Suprapubic skin (tissue), 4 donors: Measurements from ENCODE around the gene TEAD1.
A peak's percentile ranks its signal among the peaks of the same experiment; 100 is the strongest.

Experiments
- CTCF ChIP-seq, 2 donors: fragments of 200-600 bp in 1 of 2; fragments of 450-650 bp in 1 of 2; sonication (generic) in 1 of 2; IDR thresholded peaks; one replicate each; pipeline ENCODE4 v1.5.1; 2016 to 2019; ENCODE audit warnings: antibody characterized with exemption in 2 of 2, mild to moderate bottlenecking in 1 of 2, moderate library complexity in 1 of 2
- POLR2A ChIP-seq, 2 donors: fragments of 450-650 bp; IDR thresholded peaks; one replicate each; pipeline ENCODE4 v1.6.1; 2017; ENCODE audit warnings: antibody characterized with exemption in 2 of 2, mild to moderate bottlenecking in 2 of 2, moderate library complexity in 2 of 2
- POLR2AphosphoS5 ChIP-seq, 3 donors: sonication (generic); formaldehyde crosslinking; IDR thresholded peaks; one replicate each; pipeline ENCODE4 v1.6.1; 2017; ENCODE audit warnings: antibody characterized with exemption in 3 of 3

DNA sequence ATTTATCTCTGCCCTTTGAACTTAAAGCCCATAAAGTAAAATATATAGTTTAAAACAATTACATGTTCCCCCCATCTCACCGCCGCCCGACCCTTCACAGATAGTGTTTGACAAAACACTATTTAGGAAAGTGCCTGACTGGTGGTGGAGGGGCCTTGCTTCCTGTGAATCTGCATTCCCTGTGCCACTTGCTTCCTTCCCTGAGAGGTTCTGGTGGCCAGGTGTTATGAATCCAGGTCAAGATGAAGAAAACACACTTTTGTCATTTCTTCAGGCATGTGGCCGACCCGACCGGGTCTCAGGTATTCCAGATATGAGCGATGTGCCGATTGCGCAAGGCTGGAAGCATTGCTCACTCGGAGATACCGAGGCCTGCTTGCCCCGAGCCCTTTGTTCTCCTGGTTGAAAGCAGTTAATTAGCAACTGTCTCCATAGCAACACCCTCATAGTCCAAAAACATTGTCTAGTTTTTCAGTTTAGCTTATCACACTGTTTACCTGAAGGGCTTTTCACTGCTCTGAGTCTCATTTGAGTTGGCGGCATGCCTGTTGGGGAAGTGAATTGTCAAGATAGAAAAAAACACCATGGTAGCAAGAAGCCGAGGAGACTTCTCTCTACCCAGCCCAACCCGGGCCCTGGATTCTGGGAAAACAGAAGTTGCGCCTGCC is 128.3 kb downstream of the TEAD1 start:
- no peak for TF ChIP-seq CTCF (IDR thresholded peaks at IDR 0.05)
- no peak for TF ChIP-seq POLR2A (IDR thresholded peaks at IDR 0.05)
- peak in 1 of 3 donors; percentile 38 for TF ChIP-seq POLR2AphosphoS5 (IDR thresholded peaks at IDR 0.05)
